ENCODE data around the gene PIK3CB. TPM values are rescaled to one million over a fixed set of nuclear protein-coding genes. Genes with fewer than 3 reads are reported as not detected.

Gene PIK3CB
- total and polyA plus RNA-seq, 10 of the 15 experiments (the other 5 are each of a cell fraction or from before 2014, with no cell fraction given), result 5.0 to 18.4 (median 10.4) TPM

- Histone ChIP-seq H3K79me2 (ENCODE audit: control insufficient read depth, insufficient read depth, low read length) (no peaks in the 10 kb centered on the region), H3K9me3 (replicated peaks; ENCODE audit: control insufficient read depth, insufficient read depth, low read length) (no peaks in the 10 kb centered on the region), H3K4me2 (ENCODE audit: control insufficient read depth, insufficient read depth) (no peak overlapping the region), H2AFZ (ENCODE audit: control insufficient read depth, low read depth, low read length) (no peak overlapping the region), H3K27me3 (replicated peaks in 1 of 2; ENCODE audit: control insufficient read depth in 2 of 2, insufficient read depth in 2 of 2, low read length in 1 of 2) (no peaks in the 10 kb centered on the region), H4K20me1 (ENCODE audit: control insufficient read depth, insufficient read depth) (no peaks in the 10 kb centered on the region), H3K36me3 (ENCODE audit: control insufficient read depth in 2 of 2, insufficient read depth in 2 of 2, low read length in 1 of 2) (no peaks in the 10 kb centered on the region), H3K4me1 (ENCODE audit: control insufficient read depth, insufficient read depth, low read length) (no peaks in the 10 kb centered on the region), H3K4me3 (no peak overlapping the region), H3K27ac (ENCODE audit: control insufficient read depth, insufficient read depth) (no peak overlapping the region), H3K9ac (ENCODE audit: control insufficient read depth, insufficient read depth, low read length) (no peak overlapping the region)
- intact Hi-C loops (cut with micrococcal nuclease; ENCODE audit: unreplicated experiment), result no loop called here
- ChIA-PET RAD21 (ENCODE audit: unreplicated experiment) (no interaction called here), SMC1A (ENCODE audit: uncharacterized antibody, unreplicated experiment) (no interaction called here), CTCF (no interaction called here), POLR2A (no interaction called here)
- TF ChIP-seq PRDM15 (CRISPR knock-in tag; IDR thresholded peaks at IDR 0.05), result no peak
- TF ChIP-seq E4F1 (IDR thresholded peaks at IDR 0.05; ENCODE audit: borderline replicate concordance, partially characterized antibody), result no peak
- TF ChIP-seq RELA (IDR thresholded peaks at IDR 0.05; ENCODE audit: borderline replicate concordance, partially characterized antibody), result no peak
- TF ChIP-seq TCF3 (IDR thresholded peaks at IDR 0.05; ENCODE audit: borderline replicate concordance, insufficient read depth, low read depth, low read length), result no peak
- no peak for TF ChIP-seq BCL11A (IDR thresholded peaks at IDR 0.05; ENCODE audit: low read depth, low read length)
- TF ChIP-seq CEBPB (IDR thresholded peaks at IDR 0.05; ENCODE audit: borderline replicate concordance in 1 of 2, low read depth in 2 of 2, low read length in 2 of 2), result no peak
- no peak for TF ChIP-seq MLLT1 (IDR thresholded peaks at IDR 0.05)
- ATAC-seq (no peak), DNase-seq (ENCODE audit: low read depth, low spot score) (no peak), FAIRE-seq (no peak)
- 84% methylated on average over 1 of the region's 1 CpG for WGBS (ENCODE audit: insufficient coverage, insufficient replicate concordance, low lambda C conversion rate, missing lambda C conversion rate)
- BruUV-seq (replicated peaks), result no TSS peak
- in situ Hi-C loops (cut with MboI), result no loop called here
Observed at GRCh38 chr3:138747225-138747624, 87.5 kb downstream of the PIK3CB start.
